Lower leg skin (tissue), 4 donors: ENCODE results near the gene OGN. TPM values are rescaled to one million over a fixed set of nuclear protein-coding genes. Genes with fewer than 3 reads are reported as not detected.

ENCODE experiments used
- DNase-seq, 2 donors: peaks; one replicate each; pipeline ENCODE4 v3.0.0-alpha.2; 2019; ENCODE audit warnings: low spot score in 2 of 2
- H3K4me3 ChIP-seq: fragments of 200-600 bp; sonication (generic); 2 replicates; pipeline ENCODE4 v1.5.1; 2017; ENCODE audit warnings: mild to moderate bottlenecking, low read depth; ENCODE audit not compliant: poor library complexity, severe bottlenecking
- POLR2A ChIP-seq, 2 donors: fragments of 450-650 bp; IDR thresholded peaks; one replicate each; pipeline ENCODE4 v1.6.1; 2016 to 2017; ENCODE audit warnings: antibody characterized with exemption in 2 of 2, mild to moderate bottlenecking in 1 of 2, moderate library complexity in 1 of 2
- WGBS, 2 donors: methylation state at CpG; one replicate each; pipeline ENCODE4 v1.1.5; 2018; 5-methylcytosine and 5-hydroxymethylcytosine counted together
- intact Hi-C: fragments of 100-400 bp; cut with DNase I; formaldehyde crosslinking; loops from one replicate; pipeline ENCODE4 v1.15.0; 2023; ENCODE audit warnings: low total_unique reads
- total RNA-seq, 4 donors: library from RNA; depleted of rRNA; stranded (reverse); fragments of >200 nt; gene quantifications; one replicate each; pipeline ENCODE4 v1.1.0, GENCODE V29; 2016
- TF ChIP-seq, protein P1 (sequence below), 3 donors: fragments of 450-650 bp; IDR thresholded peaks; one replicate each; pipeline ENCODE4 v1.5.1; 2016; ENCODE audit warnings: antibody characterized with exemption in 3 of 3, mild to moderate bottlenecking in 3 of 3, moderate library complexity in 2 of 3

Gene OGN
- total RNA-seq, 4 donors from 2014 or later, result 0.27 to 1.8 (median 0.88) TPM

DNA sequence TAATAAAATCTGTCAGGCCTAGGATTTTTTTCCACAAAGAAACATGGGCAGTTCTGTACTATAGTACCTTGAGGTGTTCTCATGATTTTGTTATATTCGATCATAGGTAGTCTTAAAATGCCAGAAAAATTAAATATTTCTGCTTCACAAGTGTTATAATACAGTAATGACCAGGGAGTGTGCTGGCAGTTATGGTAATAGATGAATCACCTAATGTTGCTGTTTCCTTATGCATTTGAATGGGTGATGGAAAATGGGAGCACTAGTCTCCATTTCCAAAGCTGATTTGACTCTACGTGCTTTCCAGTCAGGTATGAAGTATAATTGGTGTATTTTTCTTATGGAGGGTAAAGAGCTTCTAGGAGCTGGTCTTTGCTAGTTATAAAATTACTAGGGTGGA lies 23.8 kb downstream of the OGN start:
- TF ChIP-seq POLR2A (IDR thresholded peaks at IDR 0.05), result no peak
- TF ChIP-seq, protein P1, sequence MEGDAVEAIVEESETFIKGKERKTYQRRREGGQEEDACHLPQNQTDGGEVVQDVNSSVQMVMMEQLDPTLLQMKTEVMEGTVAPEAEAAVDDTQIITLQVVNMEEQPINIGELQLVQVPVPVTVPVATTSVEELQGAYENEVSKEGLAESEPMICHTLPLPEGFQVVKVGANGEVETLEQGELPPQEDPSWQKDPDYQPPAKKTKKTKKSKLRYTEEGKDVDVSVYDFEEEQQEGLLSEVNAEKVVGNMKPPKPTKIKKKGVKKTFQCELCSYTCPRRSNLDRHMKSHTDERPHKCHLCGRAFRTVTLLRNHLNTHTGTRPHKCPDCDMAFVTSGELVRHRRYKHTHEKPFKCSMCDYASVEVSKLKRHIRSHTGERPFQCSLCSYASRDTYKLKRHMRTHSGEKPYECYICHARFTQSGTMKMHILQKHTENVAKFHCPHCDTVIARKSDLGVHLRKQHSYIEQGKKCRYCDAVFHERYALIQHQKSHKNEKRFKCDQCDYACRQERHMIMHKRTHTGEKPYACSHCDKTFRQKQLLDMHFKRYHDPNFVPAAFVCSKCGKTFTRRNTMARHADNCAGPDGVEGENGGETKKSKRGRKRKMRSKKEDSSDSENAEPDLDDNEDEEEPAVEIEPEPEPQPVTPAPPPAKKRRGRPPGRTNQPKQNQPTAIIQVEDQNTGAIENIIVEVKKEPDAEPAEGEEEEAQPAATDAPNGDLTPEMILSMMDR (IDR thresholded peaks at IDR 0.05), result no peak
- WGBS, 2 donors, result 93 to 98% methylated on average over 2 of the region's 2 CpGs
- intact Hi-C loops, result no loop called here

DNA sequence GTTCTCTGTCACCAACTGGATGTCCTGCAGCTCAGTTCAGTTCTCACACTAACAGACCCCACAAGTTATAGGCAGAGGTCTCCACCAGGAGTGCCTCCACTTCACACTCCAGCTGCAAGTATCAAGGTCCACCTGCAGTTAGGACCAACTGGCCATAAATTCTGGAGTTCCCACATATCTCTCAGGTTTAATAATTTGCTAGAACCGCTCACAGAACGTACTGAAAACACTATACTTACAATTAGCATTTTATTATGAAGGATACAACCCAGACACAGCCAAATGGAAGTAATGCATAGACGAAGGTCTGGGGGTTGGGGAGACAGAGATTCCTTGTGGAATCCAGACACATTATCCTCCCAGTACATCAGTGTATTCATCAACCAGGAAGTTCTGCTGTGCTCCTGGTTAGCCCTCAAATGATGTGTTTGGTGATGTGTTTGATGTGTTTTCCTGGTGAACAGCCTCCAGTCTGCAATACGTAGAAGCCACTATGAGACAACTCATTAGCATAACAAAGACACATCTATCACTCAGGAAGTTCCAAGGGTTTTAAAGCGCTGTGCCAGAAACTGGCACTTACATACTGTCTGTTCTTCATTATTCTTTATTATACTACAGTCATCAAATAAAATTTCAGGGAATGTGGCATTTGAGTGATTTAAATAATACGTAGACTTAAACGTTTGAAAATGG lies 25.4 kb downstream of the OGN start:
- intact Hi-C loops, result no loop called here
- 68 to 73% methylated on average over 7 of the region's 7 CpGs for WGBS, 2 donors
- no peak for DNase-seq
- TF ChIP-seq, protein P1 (IDR thresholded peaks at IDR 0.05), result no peak
- TF ChIP-seq POLR2A (IDR thresholded peaks at IDR 0.05), result no peak
- no peak overlapping the region for H3K4me3 ChIP-seq

More for the DNA sequence above, 23.8 kb downstream of the OGN start:
- no peak for DNase-seq
- no peak overlapping the region for H3K4me3 ChIP-seq

DNA sequence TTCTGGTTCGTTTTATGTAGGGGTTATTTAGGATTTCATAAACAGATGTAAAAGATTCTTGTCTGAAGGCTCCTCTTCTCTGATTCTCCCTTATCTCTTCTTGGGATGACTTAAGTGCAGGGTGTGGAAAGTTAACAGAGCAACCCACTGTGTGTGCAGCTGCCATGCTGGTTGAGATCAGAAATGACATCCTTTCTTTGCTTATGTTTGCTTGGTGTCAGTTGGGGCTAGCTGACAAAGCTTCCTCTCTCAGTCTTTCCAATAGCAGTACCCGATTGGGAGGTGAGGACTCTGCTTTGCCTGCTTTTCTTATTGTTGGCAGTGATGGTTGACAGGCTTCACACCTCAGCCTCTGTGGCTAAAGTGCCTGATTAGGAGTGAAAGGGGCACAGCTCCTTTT lies 26.5 kb downstream of the OGN start:
- no peak overlapping the region for H3K4me3 ChIP-seq
- intact Hi-C loops, result no loop called here
- WGBS, 2 donors, result 86 to 87% methylated on average over 2 of the region's 2 CpGs
- no peak for TF ChIP-seq POLR2A (IDR thresholded peaks at IDR 0.05)
- TF ChIP-seq, protein P1 (IDR thresholded peaks at IDR 0.05), result no peak
- DNase-seq, result no peak

DNA sequence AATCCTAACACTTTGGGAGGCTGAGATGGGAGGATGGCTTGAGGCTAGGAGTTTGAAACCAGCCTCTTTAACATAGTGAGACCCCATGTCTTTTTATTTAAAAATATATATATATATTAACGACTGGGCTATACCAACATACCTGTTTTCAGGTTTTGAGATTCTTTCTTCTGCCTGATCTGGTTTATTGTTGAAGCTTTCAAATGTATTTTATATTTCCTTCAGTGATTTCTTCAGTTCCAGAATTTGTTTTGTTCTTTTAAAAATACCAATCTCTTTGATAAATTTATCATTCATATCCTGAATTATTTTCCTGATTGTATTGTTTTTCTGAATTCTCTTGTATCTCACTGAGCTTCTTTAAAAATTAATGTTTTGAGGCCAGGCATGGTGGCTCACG lies 31.2 kb downstream of the OGN start:
- WGBS, 2 donors, result 97 to 99% methylated on average over 2 of the region's 2 CpGs
- intact Hi-C loops, result no loop called here
- H3K4me3 ChIP-seq, result no peak overlapping the region
- TF ChIP-seq, protein P1 (IDR thresholded peaks at IDR 0.05), result no peak
- no peak for TF ChIP-seq POLR2A (IDR thresholded peaks at IDR 0.05)
- DNase-seq, result no peak

DNA sequence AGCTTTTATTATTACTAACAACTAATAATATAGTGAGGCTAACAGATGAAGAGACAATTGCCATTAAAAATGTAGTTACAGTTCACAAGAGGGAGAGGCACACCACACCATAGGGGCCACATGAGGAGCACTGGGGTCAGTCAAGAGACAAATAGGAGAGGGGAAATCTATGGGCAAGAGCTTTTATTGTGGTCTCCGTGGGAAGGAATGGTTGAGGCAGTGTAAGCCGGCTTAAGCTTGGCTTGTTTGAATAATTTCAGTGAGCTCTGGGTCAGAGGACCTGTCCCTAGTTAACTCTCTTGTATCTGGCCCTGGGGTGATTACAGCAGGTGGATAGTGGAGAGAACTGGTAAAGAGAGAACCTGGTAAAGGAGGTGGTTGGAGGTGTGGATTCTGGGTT lies 35.3 kb downstream of the OGN start:
- no peak overlapping the region for H3K4me3 ChIP-seq
- DNase-seq, result no peak
- TF ChIP-seq POLR2A (IDR thresholded peaks at IDR 0.05), result no peak
- TF ChIP-seq, protein P1 (IDR thresholded peaks at IDR 0.05), result no peak
- 45 to 57% methylated on average over 2 of the region's 2 CpGs for WGBS, 2 donors
- intact Hi-C loops, result no loop called here

DNA sequence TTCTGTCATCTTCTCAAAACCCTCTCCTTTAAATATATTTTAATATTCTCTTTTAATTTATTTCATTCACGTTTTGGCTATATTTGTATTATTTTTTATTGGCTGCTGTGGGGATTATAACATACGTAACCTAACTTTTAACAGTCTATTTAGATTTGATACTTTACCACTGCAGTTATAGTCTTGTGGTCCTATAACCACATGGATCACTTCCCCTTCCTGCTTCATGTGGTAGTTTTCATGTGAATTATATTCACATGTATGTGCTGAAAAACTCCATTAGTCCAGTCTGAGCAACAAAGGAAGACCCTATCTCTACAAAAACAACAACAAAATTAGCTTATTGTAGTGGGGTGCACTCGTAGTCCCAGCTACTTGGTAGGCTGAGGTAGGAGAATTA lies 44.3 kb downstream of the OGN start:
- DNase-seq, result no peak
- TF ChIP-seq POLR2A (IDR thresholded peaks at IDR 0.05), result no peak
- TF ChIP-seq, protein P1 (IDR thresholded peaks at IDR 0.05), result no peak
- 74 to 80% methylated on average over 3 of the region's 3 CpGs for WGBS, 2 donors
- H3K4me3 ChIP-seq, result no peak overlapping the region
- intact Hi-C loops, result no loop called here
